NCI-H748 (cell line): ENCODE measurements around the gene NECAB2.
A peak's percentile ranks its signal among the peaks of the same experiment; 100 is the strongest.

Experiments
- DNase-seq: peaks from one replicate; lab custom pipeline; 2025; ENCODE audit not compliant: unreplicated experiment; lab: John Stamatoyannopoulos, UW

The NECAB2 gene

DNA sequence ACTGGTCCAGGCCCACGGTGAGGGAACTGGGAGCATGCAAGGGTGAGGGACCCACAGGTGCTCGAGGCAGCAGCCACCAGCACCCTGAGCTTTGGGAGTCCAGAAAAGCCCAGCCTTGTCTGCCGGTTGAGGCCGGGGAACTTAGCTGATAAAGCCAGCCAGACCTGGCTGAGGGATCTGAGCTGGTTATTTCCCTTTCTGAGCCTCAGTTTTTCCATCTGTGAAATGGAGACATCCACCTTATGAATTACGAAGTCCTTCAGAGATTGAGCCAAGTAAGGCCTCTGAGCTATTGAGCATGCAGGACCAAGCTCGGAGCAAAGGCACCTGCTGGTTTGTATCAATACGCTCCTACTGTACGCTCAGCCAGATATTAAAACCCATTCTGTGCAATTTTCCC, 13.8 kb downstream of the NECAB2 start:
- DNase-seq: no peak

DNA sequence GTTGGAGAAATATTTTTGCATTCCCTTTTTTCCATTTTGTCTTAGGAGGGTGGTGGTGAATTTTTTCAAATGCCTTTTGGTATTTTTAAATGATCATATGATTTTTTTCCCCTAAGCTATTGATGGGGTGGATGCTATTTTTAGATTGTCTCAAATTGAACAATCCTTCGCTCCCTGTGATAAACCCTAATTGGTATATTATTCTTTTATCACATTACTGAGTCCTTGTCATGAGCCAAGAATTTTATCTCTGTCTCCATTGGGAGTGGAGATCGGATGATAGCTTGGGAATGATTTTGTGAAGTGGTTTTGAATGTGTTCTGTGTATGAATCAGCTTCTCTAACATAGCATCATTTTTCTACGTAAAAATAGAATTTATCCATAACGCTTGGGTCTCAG, 15.4 kb downstream of the NECAB2 start:
- DNase-seq: no peak

- DNase-seq: peak; percentile 40
Observed at GRCh38 chr16:83989300-83989699, 21.3 kb downstream of the NECAB2 start.

DNA sequence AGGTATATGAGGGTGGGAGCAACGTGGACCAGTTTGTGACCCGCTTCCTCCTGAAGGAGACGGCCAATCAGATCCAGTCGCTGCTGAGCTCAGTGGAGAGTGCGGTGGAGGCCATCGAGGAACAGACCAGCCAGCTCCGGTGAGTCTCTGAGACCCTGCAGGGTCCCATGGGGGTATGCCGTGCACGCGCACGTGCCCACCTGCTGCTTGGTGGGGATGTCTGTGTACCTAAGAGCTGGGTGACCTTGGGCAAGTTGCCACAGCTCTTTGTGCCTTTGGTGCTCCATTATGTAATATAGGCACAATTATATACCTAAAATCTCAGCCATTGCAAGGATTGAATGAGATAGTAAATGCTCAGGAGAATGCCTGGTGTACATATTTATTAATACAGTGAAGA, 22.4 kb downstream of the NECAB2 start:
- no peak for DNase-seq

GRCh38 chr16:83992624-83993023, 24.6 kb downstream of the NECAB2 start:
- DNase-seq: no peak

- no peak for DNase-seq
Observed at GRCh38 chr16:83994087-83994486, 26.0 kb downstream of the NECAB2 start.

DNA sequence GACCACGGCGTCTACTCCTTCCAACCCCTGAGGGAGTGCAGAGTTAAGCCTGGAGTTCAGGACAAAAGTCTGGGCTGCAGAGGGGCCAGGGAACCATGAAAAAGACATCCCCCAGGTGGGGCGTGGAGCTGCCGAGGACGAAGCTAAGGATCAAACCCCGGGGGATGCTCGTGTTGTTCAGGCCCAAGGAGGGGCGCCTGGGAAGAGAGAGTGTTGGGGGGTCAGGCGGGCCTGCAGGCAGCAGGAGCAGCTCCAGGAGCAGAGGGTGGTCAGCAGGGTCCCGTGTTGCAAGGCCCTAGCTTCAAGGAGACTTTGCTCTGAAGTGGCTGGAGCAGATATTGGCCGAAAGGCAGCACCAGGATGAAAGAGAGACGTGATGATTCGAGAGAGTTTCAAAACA, 26.7 kb downstream of the NECAB2 start:
- no peak for DNase-seq

- DNase-seq: peak; percentile 98
Observed at GRCh38 chr16:83995754-83996153, 27.7 kb downstream of the NECAB2 start.

DNA sequence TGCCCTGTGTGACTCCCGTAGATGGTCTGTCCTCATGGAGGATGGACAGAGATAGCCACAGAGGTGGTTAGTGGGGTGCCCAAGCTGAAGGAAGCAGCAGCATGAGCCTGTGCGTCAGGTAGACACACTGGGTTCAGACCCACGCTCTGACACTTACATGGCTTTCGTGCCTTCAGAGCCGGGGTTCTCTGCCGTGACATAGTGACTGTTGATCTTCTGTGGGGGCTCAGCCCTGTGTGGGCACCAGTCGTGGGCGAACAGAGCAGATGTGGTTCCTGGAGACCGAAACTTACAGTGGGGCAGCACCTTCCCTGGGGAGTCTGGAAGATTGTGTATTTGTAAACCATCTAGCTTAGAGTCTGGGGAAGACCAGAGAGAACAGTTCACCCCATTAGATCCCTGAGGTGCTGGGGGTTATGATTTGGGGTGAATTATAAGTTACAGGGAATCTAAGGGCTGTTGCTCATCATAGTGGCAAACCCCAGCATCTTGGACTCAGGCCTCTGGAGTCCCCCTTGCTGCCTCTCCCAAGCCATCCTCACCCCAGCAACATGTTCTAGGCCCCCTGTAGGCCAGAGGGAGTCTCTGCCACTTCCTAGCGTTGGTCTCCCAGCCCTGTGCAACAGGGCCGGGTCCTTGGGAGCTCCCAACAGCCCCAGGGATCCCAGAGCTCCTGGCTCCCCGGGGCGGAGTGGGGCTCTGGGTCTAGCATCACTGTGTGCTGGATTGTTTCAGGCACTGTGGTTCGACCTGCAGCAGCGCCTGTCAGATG, 28.6 kb downstream of the NECAB2 start:
- DNase-seq: no peak

DNA sequence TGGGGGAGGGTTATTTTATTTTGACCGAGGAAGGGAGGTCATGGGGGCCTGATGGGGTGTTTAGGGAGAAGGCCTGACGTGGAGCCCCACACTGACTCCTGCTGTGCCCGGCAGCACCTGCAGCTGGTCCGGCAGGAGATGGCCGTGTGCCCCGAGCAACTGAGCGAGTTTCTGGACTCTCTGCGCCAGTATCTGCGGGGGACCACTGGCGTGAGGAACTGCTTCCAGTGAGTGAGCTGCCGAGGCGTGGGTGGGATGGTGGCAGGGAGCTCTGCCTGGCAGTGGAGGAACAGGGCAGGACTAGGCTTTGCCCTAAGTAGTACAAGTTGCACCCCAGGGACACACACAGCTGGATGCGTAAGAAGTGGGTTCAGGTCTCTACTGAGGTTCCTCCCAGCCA, 30.0 kb downstream of the NECAB2 start:
- DNase-seq: no peak

GRCh38 chr16:84000989-84001642, 33.1 kb downstream of the NECAB2 start:
- no peak for DNase-seq

DNA sequence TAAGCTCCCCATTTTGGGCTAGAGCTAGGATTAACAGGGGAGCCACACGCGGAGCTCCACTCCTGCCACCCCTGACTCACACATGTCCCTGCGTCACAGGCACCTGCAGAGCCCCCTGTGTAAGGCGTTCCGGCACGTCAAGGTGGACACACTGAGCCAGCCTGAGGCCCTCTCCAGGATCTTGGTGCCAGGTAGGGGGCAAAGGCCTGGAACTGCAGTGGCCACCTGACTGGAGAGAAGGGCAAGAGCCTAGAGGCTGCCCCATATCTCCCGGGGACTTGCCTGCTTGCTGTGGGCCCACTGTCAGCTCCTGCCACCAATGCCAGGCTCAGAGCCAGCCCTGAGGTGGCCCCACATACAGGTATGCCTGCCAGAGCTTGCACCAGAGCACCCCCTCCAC, 33.7 kb downstream of the NECAB2 start:
- no peak for DNase-seq

GRCh38 chr16:84003038-84003437, 35.0 kb downstream of the NECAB2 start:
- DNase-seq: no peak

GRCh38 chr16:84004442-84004841, 36.4 kb downstream of the NECAB2 start:
- no peak for DNase-seq

- DNase-seq: no peak
Observed at GRCh38 chr16:84005391-84005790, 37.3 kb downstream of the NECAB2 start.

DNA sequence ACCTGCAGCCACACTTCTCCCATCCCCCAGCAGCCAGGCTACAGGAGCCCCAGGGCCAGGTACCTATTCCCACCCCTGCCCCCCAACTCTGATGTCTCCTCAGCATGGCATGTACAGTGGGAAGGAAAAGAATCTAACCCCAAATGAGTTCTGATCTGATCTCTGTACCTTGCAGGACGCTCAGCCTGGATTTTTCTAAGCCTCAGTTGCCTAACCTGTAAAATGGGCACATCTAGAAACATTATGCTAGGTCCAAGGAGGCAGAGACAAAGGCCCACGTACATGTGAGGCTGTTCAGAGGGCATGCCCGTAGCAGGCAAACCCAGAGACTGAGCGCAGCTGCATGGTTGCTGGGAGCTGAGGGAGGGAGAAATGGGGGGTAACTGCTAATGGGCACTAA, 39.5 kb downstream of the NECAB2 start:
- DNase-seq: no peak

DNA sequence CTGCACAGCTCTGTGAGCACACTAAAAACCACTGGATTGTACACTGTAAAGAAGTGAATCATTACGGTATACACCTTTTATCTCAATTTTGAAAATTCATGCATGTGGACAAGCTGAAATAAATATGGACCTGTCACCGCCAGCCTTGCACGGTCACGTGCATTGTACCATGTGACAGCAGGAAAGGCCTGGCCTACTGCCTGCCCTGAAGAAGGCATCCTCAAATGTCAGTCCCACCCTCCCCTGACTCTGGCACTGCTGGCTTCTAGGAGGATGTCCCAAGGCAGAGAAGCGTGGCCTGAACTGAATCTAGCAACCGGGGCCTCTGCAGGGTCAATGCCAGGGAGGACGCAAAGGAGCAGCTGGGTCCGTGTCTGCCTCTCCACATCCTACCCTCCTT, 39.9 kb downstream of the NECAB2 start:
- no peak for DNase-seq

DNA sequence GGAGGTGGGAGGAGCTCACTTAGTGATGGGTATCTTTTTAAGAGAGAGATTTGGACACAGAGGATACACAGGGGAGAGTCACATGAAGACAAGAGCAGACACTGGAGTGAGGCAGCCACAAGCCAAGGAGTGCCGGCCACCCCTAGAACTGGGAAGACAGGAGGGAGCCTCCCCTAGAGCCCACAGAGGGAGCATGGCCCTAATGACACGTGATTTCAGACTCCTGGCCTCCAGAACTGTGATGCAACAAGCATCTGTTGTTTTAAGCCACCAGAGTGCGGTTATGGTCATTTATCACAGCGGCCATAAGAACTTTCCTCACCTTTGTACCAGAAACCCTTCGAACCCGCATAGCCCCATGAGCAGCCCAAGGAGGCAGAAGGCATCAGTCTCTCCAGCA, 41.2 kb downstream of the NECAB2 start:
- no peak for DNase-seq

DNA sequence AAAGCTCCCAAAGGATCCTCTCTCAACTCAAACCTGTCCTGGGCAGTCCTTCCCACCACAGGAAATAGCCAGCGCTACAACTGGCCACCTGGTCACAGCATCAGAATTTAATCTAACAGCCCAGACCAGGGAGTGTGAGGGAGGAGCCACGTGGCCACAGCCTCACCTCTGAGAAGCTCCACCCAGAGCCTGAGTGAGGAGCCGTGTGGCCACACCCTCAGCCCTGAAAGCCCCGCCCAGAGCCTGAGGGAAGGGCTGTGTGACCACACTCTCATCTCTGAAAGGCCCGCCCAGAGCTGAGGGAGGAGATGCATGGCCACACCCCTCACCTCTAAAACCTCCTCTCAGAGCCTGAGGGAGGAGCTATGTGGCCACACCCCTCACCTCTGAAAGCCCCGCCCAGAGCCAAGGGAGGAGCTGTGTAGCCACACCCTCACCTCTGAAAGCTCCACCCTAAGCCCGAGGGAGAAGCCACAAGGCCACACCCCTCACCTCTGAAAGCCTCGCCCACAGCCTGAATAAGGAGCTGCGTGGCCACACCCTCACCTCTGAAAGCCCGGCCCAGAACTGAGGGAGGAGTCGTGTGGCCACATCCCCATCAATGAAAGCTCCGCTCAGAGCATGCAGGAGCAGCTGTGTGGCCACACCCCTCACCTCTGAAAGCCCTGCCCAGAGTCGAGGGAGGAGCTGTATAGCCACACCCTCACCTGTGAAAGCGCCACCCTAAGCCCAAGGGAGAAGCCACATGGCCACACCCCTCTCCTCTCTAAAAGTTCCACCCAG, 45.9 kb downstream of the NECAB2 start:
- DNase-seq: peak; percentile 97

GRCh38 chr16:84014570-84015327, 46.7 kb downstream of the NECAB2 start:
- no peak for DNase-seq

DNA sequence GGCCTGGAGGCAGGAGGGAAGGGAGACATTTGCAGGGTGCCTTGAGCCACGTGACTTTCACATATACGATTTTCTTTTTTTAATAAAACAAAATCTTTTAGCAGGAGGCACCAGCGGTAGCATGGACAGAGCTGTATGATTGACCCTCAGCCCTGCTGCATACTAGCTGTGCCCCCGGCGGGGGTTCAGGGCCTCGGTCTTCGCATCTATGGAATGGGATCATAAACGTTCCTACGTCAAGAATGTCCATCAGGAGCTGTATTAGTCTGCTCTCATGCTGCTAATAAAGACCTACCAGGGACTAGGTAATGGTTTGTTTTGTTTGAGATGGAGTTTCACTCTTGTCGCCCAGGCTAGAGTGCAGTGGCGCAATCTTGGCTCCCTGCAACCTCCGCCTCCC, 47.4 kb downstream of the NECAB2 start:
- DNase-seq: no peak
